GM18508 (cell line): ENCODE results near the gene SMR3B.

Experiments used
- ATAC-seq: cut with Tn5 transposase; IDR thresholded peaks from one replicate; pipeline ENCODE4 v1.9.1; 2021; ENCODE audit warnings: moderate number of reproducible peaks; ENCODE audit not compliant: insufficient read depth, unreplicated experiment

SMR3B gene

DNA sequence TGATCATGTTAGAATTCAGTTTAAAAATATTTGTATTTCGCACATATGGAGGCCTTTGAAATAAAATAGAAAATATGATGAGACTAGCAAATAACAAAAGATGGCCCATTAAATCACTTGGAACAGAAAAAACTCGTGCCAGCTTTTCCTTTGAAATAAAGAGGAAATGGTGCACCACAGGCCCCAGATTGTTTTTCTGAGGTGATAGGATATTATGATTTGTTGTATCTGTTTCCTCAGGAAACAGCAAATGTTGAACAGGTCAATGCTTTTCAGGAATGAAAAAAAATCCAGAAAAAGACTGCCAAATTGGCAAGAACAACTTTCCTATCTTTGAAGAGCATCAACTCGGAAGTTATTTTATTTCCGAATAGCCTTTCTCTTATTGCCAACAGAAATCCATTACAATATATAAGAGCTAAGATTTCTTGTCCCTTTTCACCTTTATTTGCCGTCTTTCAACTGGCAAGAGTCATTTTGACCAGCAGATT is at the start of gene SMR3B:
SMR3B (plus strand) TSS at position 441 of the 491 bp plus-strand sequence. CDS start 1,380 bp downstream, outside the sequence.
- no peak for ATAC-seq

- no peak for ATAC-seq
Observed at GRCh38 chr4:70334681-70335080, 48.2 kb upstream of the SMR3B start, which contains the start of gene CABS1. TSS of gene CABS1 (plus strand) at chr4:70334981. CDS start at chr4:70335040, 59 bp downstream.

GRCh38 chr4:70336043-70336442 is 46.9 kb upstream of the SMR3B start:
- no peak for ATAC-seq

DNA sequence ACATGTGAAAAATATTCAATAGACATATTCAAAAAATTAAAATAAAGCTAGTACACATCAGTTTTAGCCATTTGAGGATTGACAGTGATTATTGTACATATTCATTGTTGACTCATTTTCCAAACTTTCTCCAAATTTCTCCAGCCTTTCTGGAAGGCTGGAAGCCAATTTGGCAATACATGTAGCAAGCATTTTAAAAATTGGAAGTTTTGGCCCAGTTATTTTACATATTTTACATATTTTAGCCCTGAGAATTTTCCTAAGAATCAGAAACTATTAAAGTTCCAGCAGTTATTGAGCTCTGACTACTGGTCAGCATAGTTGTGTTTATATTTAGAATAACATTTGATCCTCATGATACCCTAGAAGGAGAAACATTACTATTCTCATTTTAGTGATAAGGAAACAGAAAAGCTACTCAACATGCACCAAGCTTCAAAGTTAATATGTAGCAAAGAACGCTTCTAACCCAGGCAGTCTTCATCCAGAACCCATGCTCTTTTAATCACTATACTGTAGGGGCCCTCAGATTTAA is 45.0 kb upstream of the SMR3B start:
- ATAC-seq = no peak

DNA sequence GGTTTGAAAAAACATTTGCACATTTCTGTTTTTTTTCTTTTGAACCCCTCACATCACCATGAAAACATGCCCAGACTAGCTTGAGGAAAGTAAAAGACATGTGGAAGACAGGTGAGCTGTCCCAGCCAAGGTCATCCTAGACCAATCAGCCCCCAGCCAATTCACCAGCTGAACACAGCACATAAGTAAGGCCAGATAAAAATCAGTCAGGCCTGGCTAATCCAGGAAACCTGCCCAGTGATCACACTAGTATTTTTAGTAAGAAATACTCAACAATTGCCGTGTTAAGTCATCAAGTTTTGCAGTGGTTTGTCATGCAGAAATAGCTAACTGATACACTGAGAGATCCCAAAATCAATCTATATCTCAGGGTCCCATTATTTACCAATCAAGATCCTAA is 26.7 kb upstream of the SMR3B start:
- no peak for ATAC-seq

GRCh38 chr4:70359115-70359661 is 23.7 kb upstream of the SMR3B start:
- ATAC-seq = no peak

DNA sequence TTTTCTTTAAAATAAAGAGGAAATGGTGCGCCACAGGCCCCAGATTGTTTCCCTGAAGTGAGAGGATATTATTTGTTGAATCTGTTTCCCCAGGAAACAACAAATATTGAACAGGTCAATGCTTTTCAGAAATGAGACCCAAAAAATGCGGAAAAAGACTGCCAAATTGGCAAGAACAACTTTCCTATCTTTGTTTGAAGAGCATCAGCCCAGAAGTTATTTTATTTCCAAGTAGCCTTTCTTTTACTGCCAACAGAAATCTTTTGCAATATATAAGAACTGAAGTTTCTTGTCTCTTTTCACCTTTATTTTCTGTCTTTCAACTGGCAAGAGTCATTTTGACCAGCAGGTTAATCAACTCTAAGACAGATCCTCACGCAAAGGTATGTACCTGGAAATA is 22.5 kb upstream of the SMR3B start, which contains the start of gene SMR3A:
SMR3A (plus strand) TSS at position 301 of the 400 bp plus-strand sequence. CDS start 1,356 bp downstream, outside the sequence.
- no peak for ATAC-seq

- no peak for ATAC-seq
Observed at GRCh38 chr4:70364002-70364401, 18.9 kb upstream of the SMR3B start.

GRCh38 chr4:70365479-70365878 is 17.5 kb upstream of the SMR3B start:
- no peak for ATAC-seq

DNA sequence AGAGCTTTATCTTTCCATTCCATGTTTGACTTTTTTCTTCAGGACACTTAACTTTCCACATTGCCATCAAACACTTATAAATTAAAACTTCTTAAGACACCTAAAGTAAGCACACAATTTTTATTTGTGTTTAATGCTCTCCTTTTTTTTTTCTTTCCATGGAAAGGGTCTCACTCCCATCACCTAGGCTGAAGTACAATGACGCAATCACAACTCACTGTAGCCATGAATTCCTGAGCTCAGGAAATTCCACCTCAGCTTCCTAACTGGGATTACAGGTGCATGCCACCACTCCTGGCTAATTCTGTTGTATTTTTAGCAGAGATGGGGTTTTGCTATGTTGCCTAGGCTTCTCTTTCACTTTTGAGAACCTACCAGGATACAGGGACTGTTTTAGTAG is 15.1 kb upstream of the SMR3B start:
- no peak for ATAC-seq

DNA sequence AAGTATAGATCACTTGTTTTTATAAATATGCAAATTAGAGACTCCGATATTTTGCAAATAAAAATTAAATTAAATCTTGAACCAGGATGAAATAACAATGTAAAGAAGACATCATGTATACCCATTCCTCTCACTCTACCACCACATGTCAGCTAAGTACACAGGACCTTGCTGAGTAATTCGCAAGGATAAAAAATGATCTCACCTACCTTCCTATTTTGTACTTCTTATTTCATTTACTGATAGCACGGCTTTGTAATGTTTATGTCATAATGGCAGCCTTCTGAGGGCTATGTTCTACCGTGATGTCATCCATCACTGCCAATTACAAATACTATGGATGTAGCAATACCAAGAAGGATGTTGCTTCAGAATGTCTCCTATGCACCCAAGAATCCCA is 10.9 kb upstream of the SMR3B start:
- ATAC-seq = no peak

GRCh38 chr4:70372760-70373159 is 10.2 kb upstream of the SMR3B start:
- ATAC-seq = no peak

DNA sequence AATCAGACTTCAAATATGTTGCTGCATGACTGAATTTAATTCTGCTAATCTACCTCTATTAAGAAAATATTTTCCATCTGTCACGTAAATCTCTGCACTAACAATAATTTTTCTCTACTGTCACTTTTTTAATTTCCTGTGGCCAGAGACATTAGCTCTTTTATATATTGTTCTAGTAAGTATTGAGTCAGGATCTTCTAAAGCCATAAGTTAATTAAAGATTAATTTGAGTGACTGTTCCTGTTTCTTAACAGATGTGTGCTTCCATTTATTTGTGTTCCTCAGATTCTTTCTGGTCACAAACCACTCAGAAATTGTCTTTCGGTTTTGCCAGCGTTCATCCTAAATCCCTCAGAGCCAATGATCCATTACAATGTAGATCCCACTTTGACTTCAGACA is 2.4 kb upstream of the SMR3B start:
- ATAC-seq = no peak

DNA sequence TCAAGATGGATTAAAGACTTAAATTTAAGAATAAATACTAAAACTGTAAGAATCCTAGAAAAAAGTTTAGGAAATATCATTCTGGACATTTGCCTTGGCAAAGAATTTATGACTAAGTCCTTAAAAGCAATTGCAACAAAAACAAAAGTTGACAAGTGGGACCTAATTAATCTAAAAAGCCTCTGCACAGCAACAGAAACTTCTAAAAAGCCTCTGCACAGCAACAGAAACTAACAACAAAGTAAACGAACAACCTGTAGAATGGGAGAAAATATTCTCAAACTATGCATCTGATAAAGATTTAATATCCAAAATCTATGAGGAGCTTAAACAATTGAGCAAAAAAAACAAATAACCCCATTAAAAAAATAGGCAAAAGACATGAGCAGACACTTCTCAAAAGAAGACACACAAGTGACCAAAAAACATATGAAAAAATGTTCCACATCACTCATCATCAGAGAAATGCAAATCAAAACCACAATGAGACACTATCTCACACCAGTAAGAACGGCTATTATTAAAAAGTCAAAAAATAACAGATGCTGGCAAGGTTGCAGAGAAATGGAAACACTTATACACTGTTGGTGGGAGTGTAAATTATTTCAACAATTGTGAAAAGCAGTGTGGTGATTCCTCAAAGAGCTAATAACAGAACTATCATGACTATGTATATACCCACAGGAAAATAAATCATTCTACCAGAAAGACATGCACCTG is 9.3 kb downstream of the SMR3B start:
- peak; percentile 56 for ATAC-seq

GRCh38 chr4:70397580-70397979 is 14.6 kb downstream of the SMR3B start, which contains the start of gene OPRPN:
TSS of gene OPRPN (plus strand) at chr4:70397940. CDS start at chr4:70399286, 1,346 bp downstream.
- ATAC-seq = no peak

- ATAC-seq = peak; percentile 71
Observed at GRCh38 chr4:70399319-70399718, 16.4 kb downstream of the SMR3B start.

GRCh38 chr4:70402762-70403161 is 19.8 kb downstream of the SMR3B start:
- ATAC-seq = no peak

- ATAC-seq = peak; percentile 61
Observed at GRCh38 chr4:70405765-70406164, 22.8 kb downstream of the SMR3B start.

DNA sequence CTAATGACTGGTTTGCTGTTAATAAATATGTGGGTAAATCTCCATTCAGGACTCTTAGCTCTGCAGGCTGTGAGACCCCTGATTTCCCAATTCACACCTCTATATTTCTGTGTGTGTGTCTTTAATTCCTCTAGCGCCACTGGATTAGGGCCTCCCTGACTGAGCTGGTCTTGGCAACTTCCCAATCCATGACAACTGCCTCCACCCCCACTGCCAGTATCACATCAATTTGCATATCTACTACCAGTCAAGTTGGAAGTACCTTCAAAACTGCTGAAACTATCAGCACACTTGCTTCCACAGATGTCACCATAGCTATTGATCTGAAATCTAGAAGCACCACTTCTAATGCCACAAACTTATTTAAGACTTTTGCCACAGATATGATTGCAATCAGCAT is 42.4 kb downstream of the SMR3B start:
- no peak for ATAC-seq

DNA sequence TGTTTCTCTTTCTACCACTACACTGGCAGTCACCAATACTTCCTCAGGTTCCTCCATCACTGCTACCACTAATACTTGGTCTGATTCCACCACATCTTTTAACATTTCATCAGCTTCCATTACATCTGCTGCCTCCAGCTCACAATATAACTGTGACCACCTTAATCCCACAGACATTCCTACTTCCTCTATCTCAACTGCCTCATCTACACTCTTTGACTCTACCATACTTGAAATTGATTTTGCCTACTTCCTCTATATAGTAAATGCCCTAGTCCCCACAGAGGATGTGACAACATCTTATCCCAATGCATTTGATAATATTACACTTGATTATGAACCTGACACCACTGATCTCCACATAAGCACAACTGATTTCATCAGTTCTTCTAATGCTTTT is 43.9 kb downstream of the SMR3B start:
- ATAC-seq = no peak

GRCh38 chr4:70437197-70437596 is 54.3 kb downstream of the SMR3B start:
- no peak for ATAC-seq
